ENCODE data around the gene XRCC4.

Gene XRCC4

GRCh38 chr5:83072966-83073365 is 4.4 kb upstream of the XRCC4 start:
- DNase-seq = no peak

GRCh38 chr5:83077662-83078261 is 415 bp downstream of the XRCC4 start:
- DNase-seq = no peak

GRCh38 chr5:83082750-83083149 is 5.4 kb downstream of the XRCC4 start:
- DNase-seq = no peak

GRCh38 chr5:83084336-83084735 is 7.0 kb downstream of the XRCC4 start:
- no peak for DNase-seq

- DNase-seq = no peak
Observed at GRCh38 chr5:83085106-83085505, 7.8 kb downstream of the XRCC4 start.

GRCh38 chr5:83090169-83090568 is 12.8 kb downstream of the XRCC4 start:
- DNase-seq = no peak

- no peak for DNase-seq
Observed at GRCh38 chr5:83092619-83093018, 15.3 kb downstream of the XRCC4 start.

GRCh38 chr5:83093692-83094091 is 16.3 kb downstream of the XRCC4 start:
- no peak for DNase-seq

- no peak for DNase-seq
Observed at GRCh38 chr5:83095163-83095956, 18.0 kb downstream of the XRCC4 start.

- no peak for DNase-seq
Observed at GRCh38 chr5:83095957-83096539, 18.7 kb downstream of the XRCC4 start.

- no peak for DNase-seq
Observed at GRCh38 chr5:83096660-83097339, 19.5 kb downstream of the XRCC4 start.

- DNase-seq = no peak
Observed at GRCh38 chr5:83097689-83098231, 20.4 kb downstream of the XRCC4 start.

GRCh38 chr5:83099001-83099400 is 21.7 kb downstream of the XRCC4 start:
- DNase-seq = no peak

GRCh38 chr5:83099445-83099844 is 22.1 kb downstream of the XRCC4 start:
- no peak for DNase-seq

- no peak for DNase-seq
Observed at GRCh38 chr5:83101514-83101913, 24.2 kb downstream of the XRCC4 start.

- no peak for DNase-seq
Observed at GRCh38 chr5:83102364-83102980, 25.1 kb downstream of the XRCC4 start.

GRCh38 chr5:83104021-83104420 is 26.7 kb downstream of the XRCC4 start:
- no peak for DNase-seq

- no peak for DNase-seq
Observed at GRCh38 chr5:83107692-83108420, 30.5 kb downstream of the XRCC4 start.

- DNase-seq = no peak
Observed at GRCh38 chr5:83109380-83109779, 32.0 kb downstream of the XRCC4 start.

- no peak for DNase-seq
Observed at GRCh38 chr5:83115816-83116215, 38.5 kb downstream of the XRCC4 start.

GRCh38 chr5:83118471-83118870 is 41.1 kb downstream of the XRCC4 start:
- no peak for DNase-seq

GRCh38 chr5:83118976-83119375 is 41.6 kb downstream of the XRCC4 start:
- DNase-seq = no peak

Data from NCI-H446 treated with DMSO at 0.1 percent for 48 hours (cell line).